ENCODE measurements around the gene C3orf49. TPM values are rescaled to one million over a fixed set of nuclear protein-coding genes. Genes with fewer than 3 reads are reported as not detected.
A peak's percentile ranks its signal among the peaks of the same experiment; 100 is the strongest.

The C3orf49 gene
- total RNA-seq, 2 experiments from 2014 or later, result not detected

- Mint-ChIP-seq H3K9me3 (no peaks in the 10 kb centered on the region), H3K36me3 (ENCODE audit: low read depth) (no peaks in the 10 kb centered on the region), H3K27ac (no peak overlapping the region), H3K4me1 (no peaks in the 10 kb centered on the region), H3K4me3 (no peak overlapping the region), H3K27me3 (no peaks in the 10 kb centered on the region)
- CTCF ChIA-PET, result interaction anchor here (0.5 to 4.4 kb wide), 7 partner anchors 12 to 469 kb away, joined by 4 to 23 read pairs (median 7); no protein-coding TSS in a partner anchor
- POLR2A ChIA-PET, result no interaction called here
- peak; percentile 60 for DNase-seq
These were observed 583 bp upstream of the C3orf49 start for GRCh38 chr3:63818282-63819150.

DNA sequence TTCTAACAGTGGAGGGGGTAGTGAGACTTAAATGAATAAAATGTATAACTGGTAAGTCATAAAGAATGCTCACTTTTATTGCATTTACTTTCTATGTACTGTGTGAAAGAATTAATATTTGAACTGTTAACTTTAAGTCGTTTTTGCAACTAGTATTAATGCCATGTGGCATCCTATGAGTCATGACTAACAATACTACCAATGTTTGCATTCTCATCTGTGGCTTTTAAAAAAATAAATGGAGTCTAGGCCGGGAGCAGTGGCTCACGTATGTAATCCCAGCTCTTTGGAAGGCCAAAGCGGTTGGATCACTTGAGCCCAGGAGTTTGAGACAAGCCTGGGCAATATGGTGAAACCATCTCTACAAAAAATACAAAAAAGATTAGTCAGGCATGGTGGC lies 5.2 kb downstream of the C3orf49 start:
- CTCF ChIA-PET, result no interaction called here
- Mint-ChIP-seq H3K36me3 (ENCODE audit: low read depth) (no peaks in the 10 kb centered on the region), H3K4me1 (no peaks in the 10 kb centered on the region), H3K4me3 (no peak overlapping the region), H3K27ac (no peak overlapping the region), H3K9me3 (no peaks in the 10 kb centered on the region), H3K27me3 (no peaks in the 10 kb centered on the region)
- no peak for DNase-seq
- POLR2A ChIA-PET, result no interaction called here

DNA sequence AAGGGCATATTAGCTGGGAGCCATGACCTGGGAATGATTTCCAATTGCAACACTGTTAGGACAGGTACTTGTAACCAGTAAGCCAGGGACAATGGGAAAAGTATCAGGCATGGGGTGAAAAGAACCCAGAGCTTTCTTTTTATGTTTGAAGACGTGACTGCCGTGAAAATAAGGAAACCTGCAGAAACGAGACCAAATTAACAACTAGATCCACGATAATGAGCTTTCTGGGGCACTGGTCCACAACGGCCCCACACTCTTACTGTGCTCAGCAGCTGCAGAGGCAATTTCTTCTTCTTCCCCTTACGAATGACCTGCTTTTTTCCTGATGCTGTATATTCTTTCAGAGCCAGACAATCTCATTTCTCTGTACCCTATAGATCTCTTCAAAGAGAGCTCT lies 11.4 kb downstream of the C3orf49 start:
- no peak for DNase-seq
- ChIA-PET CTCF (interaction anchor here (3.6 kb wide), 1 partner anchor 12 kb away, joined by 20 read pairs; the partner anchor contains the start of gene C3orf49), POLR2A (no interaction called here)
- H3K36me3 Mint-ChIP-seq (ENCODE audit: low read depth), result peaks cover 28% of the 10 kb centered on the region
- H3K27ac Mint-ChIP-seq, result no peak overlapping the region
- no peaks in the 10 kb centered on the region for H3K4me1 Mint-ChIP-seq
- H3K27me3 Mint-ChIP-seq, result no peaks in the 10 kb centered on the region
- no peak overlapping the region for H3K4me3 Mint-ChIP-seq
- no peaks in the 10 kb centered on the region for H3K9me3 Mint-ChIP-seq

- no peaks in the 10 kb centered on the region for H3K4me1 Mint-ChIP-seq
- H3K4me3 Mint-ChIP-seq, result no peak overlapping the region
- no peaks in the 10 kb centered on the region for H3K27me3 Mint-ChIP-seq
- POLR2A ChIA-PET, result no interaction called here
- no peak for DNase-seq
- peaks cover 28% of the 10 kb centered on the region for H3K36me3 Mint-ChIP-seq (ENCODE audit: low read depth)
- CTCF ChIA-PET, result interaction anchor here (0.8 to 0.9 kb wide), 2 partner anchors 14 to 191 kb away, joined by 3 to 4 read pairs; partner anchors contain the start of gene C3orf49
- no peak overlapping the region for H3K27ac Mint-ChIP-seq
- no peaks in the 10 kb centered on the region for H3K9me3 Mint-ChIP-seq
These were observed 13.3 kb downstream of the C3orf49 start for GRCh38 chr3:63832395-63832794.

DNA sequence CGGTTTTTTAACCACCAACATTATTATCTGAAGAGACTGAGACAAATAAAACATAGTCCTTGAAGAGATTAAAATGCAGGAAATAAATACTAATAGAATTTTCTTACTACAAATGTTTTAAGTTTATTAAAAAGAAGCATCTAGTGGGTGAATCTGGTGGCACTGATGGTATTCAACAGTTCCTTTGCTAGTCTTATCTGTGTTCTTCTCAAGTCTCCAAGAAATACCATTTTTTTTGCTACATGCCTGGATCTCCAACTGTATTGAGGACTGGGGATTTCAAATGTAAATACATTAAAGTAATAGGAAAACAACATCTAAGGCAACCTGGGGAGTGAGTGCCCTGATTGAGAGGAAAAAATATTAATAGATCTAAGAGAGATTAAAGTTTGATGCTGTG lies 22.6 kb downstream of the C3orf49 start:
- CTCF ChIA-PET, result no interaction called here
- no peak for DNase-seq
- Mint-ChIP-seq H3K4me3 (no peak overlapping the region), H3K4me1 (no peaks in the 10 kb centered on the region), H3K27ac (no peak overlapping the region), H3K27me3 (no peaks in the 10 kb centered on the region), H3K36me3 (ENCODE audit: low read depth) (peaks cover 16% of the 10 kb centered on the region), H3K9me3 (no peaks in the 10 kb centered on the region)
- POLR2A ChIA-PET, result no interaction called here

- CTCF ChIA-PET, result no interaction called here
These were observed 23.0 kb downstream of the C3orf49 start for GRCh38 chr3:63842127-63842526.

GRCh38 chr3:63845215-63845614 lies 26.1 kb downstream of the C3orf49 start:
- no peak for DNase-seq
- peaks cover 19% of the 10 kb centered on the region for H3K36me3 Mint-ChIP-seq (ENCODE audit: low read depth)
- no peaks in the 10 kb centered on the region for H3K27me3 Mint-ChIP-seq
- H3K27ac Mint-ChIP-seq, result no peak overlapping the region
- H3K4me3 Mint-ChIP-seq, result no peak overlapping the region
- no peaks in the 10 kb centered on the region for H3K4me1 Mint-ChIP-seq
- ChIA-PET CTCF (no interaction called here), POLR2A (no interaction called here)
- H3K9me3 Mint-ChIP-seq, result no peaks in the 10 kb centered on the region

More at GRCh38 chr3:63842127-63842526, 23.0 kb downstream of the C3orf49 start:
- Mint-ChIP-seq H3K9me3 (no peaks in the 10 kb centered on the region), H3K27ac (no peak overlapping the region), H3K4me1 (no peaks in the 10 kb centered on the region), H3K27me3 (no peaks in the 10 kb centered on the region), H3K36me3 (ENCODE audit: low read depth) (peaks cover 16% of the 10 kb centered on the region), H3K4me3 (no peak overlapping the region)
- DNase-seq, result no peak
- POLR2A ChIA-PET, result no interaction called here

GRCh38 chr3:63847718-63848450 lies 28.8 kb downstream of the C3orf49 start:
- ChIA-PET POLR2A (interaction anchor here (1.2 kb wide), 1 partner anchor 23 kb away, joined by 3 read pairs; no protein-coding TSS in a partner anchor), CTCF (interaction anchor here (0.6 to 1.3 kb wide), 2 partner anchors 176 to 312 kb away, joined by 3 read pairs; no protein-coding TSS in a partner anchor)

DNA sequence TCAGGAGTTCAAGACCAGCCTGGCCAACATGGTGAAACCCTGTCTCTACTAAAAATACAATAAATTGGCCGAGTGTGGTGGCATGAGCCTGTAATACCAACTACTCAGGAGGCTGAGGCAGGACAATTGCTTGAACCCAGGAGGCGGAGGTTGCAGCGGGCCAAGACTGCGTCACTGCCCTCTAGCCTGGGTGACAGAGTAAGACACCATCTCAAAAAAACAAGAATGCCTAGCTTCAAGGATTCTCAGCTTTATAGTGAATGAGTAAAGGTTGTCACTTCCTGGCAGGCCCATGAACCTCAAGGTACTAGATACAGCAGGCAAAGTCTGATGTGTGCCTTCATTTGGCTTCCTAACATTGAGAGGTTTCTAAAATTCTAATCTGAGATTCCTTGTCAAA lies 30.1 kb downstream of the C3orf49 start:
- ChIA-PET POLR2A (interaction anchor here (1.2 kb wide), 1 partner anchor 22 kb away, joined by 3 read pairs; no protein-coding TSS in a partner anchor), CTCF (no interaction called here)
- no peaks in the 10 kb centered on the region for H3K9me3 Mint-ChIP-seq
- no peak overlapping the region for H3K4me3 Mint-ChIP-seq
- peaks cover 21% of the 10 kb centered on the region for H3K36me3 Mint-ChIP-seq (ENCODE audit: low read depth)
- no peak overlapping the region for H3K27ac Mint-ChIP-seq
- DNase-seq, result no peak
- H3K27me3 Mint-ChIP-seq, result no peaks in the 10 kb centered on the region
- no peaks in the 10 kb centered on the region for H3K4me1 Mint-ChIP-seq

More at GRCh38 chr3:63847718-63848450, 28.8 kb downstream of the C3orf49 start:
- DNase-seq, result no peak
- Mint-ChIP-seq H3K9me3 (no peaks in the 10 kb centered on the region), H3K27me3 (no peaks in the 10 kb centered on the region), H3K27ac (no peak overlapping the region), H3K4me1 (no peaks in the 10 kb centered on the region), H3K4me3 (no peak overlapping the region), H3K36me3 (ENCODE audit: low read depth) (peaks cover 26% of the 10 kb centered on the region)

DNA sequence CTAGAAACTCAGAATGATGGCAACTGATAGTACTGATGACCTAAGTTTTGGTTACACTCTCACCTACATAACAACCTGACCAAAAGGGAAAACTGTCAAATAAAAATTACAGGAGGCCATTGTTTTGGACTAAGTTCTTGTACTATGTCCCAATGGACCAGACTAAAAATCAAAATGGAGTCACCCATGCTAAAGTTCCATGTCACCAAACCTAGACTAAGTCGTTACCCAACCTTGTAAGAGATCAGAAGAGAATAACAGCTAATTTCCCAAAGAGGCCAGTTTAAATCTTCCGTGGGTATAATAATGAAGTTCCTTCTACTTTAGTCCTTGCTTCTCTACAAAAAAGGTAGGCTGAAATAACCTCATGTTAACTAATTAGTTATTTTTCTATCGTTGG lies 32.2 kb downstream of the C3orf49 start:
- ChIA-PET POLR2A (no interaction called here), CTCF (no interaction called here)
- Mint-ChIP-seq H3K4me3 (no peak overlapping the region), H3K27ac (no peak overlapping the region), H3K4me1 (peaks cover 12% of the 10 kb centered on the region), H3K36me3 (ENCODE audit: low read depth) (peaks cover 18% of the 10 kb centered on the region), H3K27me3 (no peaks in the 10 kb centered on the region), H3K9me3 (no peaks in the 10 kb centered on the region)
- DNase-seq, result no peak

DNA sequence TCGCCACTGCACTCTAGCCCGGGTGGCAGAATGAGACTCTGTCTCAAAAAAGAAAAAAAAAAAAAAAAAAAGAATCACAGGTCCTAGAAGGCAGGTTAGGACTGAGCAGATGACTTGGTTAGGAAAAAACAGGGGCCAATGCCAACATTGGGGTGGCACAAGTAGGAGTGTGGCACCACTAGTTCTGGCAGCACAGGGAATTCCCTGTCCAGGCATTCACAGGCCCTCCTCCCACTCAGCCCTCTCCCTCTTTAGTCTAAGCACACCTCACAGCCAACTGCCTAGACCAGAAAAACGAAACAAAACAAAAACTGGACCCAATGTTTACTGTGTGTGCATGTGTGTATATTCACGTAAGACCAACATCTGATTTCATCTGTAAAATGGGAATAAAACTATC lies 34.0 kb downstream of the C3orf49 start:
- peaks cover 15% of the 10 kb centered on the region for H3K4me1 Mint-ChIP-seq
- H3K4me3 Mint-ChIP-seq, result no peak overlapping the region
- H3K27me3 Mint-ChIP-seq, result no peaks in the 10 kb centered on the region

GRCh38 chr3:63855333-63855940 lies 36.3 kb downstream of the C3orf49 start:
- Mint-ChIP-seq H3K4me3 (no peak overlapping the region), H3K36me3 (ENCODE audit: low read depth) (peaks cover 20% of the 10 kb centered on the region), H3K27ac (peak overlapping the region; percentile 58), H3K4me1 (peaks cover 15% of the 10 kb centered on the region), H3K9me3 (no peaks in the 10 kb centered on the region), H3K27me3 (no peaks in the 10 kb centered on the region)
- ChIA-PET CTCF (no interaction called here), POLR2A (interaction anchor here (0.9 kb wide), 1 partner anchor 9 kb away, joined by 3 read pairs; the partner anchor contains the start of genes ATXN7 and THOC7)
- no peak for DNase-seq

More for the DNA sequence above, 34.0 kb downstream of the C3orf49 start:
- H3K27ac Mint-ChIP-seq, result no peak overlapping the region
- no peaks in the 10 kb centered on the region for H3K9me3 Mint-ChIP-seq
- DNase-seq, result no peak
- ChIA-PET CTCF (no interaction called here), POLR2A (no interaction called here)
- H3K36me3 Mint-ChIP-seq (ENCODE audit: low read depth), result peaks cover 18% of the 10 kb centered on the region

DNA sequence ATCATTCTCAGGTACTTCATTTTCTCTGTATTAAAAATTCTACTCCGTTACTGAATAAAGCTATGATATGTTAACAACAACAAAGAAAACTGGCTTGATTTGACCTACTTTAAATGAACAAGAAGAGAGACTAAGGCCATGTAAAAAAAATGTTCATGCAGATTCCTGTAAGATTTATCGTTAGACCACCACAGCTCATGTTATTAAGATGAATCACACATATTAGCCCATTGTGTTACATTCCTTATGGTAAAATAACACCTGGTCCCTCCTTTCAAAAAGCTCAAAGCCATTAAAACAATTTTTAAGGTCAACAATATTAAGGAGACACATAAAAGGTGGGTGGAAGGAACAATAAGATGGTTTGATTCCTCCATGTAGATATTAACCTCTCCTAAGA lies 38.2 kb downstream of the C3orf49 start:
- H3K27me3 Mint-ChIP-seq, result no peaks in the 10 kb centered on the region
- ChIA-PET CTCF (no interaction called here), POLR2A (no interaction called here)
- no peak for DNase-seq
- H3K9me3 Mint-ChIP-seq, result no peaks in the 10 kb centered on the region
- peaks cover 31% of the 10 kb centered on the region for H3K4me1 Mint-ChIP-seq
- no peak overlapping the region for H3K4me3 Mint-ChIP-seq
- H3K36me3 Mint-ChIP-seq (ENCODE audit: low read depth), result peaks cover 15% of the 10 kb centered on the region
- H3K27ac Mint-ChIP-seq, result no peak overlapping the region
